ENCODE data around the gene CNMD.

DNA sequence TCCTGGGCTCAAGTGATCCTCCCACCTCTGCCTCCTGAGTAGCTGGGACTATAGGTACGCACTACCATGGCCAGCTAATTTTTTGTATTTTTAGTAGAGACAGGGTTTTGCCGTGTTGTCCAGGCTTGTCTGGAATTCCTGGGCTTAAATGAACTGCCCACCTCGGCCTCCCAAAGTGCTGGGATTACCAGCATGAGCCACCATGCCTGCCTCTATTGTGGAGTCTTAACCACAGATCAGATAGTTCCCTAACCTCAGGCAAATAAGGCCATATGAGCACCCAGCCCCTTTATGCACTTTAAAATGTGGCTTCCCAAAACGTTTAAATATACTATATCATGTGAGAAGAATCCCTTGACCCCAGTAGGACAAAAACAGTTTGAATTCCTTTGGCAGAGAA is 16.4 kb downstream of the CNMD start:
- TF ChIP-seq, protein P1, sequence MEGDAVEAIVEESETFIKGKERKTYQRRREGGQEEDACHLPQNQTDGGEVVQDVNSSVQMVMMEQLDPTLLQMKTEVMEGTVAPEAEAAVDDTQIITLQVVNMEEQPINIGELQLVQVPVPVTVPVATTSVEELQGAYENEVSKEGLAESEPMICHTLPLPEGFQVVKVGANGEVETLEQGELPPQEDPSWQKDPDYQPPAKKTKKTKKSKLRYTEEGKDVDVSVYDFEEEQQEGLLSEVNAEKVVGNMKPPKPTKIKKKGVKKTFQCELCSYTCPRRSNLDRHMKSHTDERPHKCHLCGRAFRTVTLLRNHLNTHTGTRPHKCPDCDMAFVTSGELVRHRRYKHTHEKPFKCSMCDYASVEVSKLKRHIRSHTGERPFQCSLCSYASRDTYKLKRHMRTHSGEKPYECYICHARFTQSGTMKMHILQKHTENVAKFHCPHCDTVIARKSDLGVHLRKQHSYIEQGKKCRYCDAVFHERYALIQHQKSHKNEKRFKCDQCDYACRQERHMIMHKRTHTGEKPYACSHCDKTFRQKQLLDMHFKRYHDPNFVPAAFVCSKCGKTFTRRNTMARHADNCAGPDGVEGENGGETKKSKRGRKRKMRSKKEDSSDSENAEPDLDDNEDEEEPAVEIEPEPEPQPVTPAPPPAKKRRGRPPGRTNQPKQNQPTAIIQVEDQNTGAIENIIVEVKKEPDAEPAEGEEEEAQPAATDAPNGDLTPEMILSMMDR (conservative IDR thresholded peaks at IDR 0.05; ENCODE audit: low read length) = no peak
- no peak for TF ChIP-seq EZH2phosphoT487 (IDR thresholded peaks at IDR 0.05; ENCODE audit: borderline replicate concordance, low read depth, low read length)
